Spleen (tissue), 11 donors: ENCODE measurements around the gene TECPR1. TPM values are rescaled to one million over a fixed set of nuclear protein-coding genes. Genes with fewer than 3 reads are reported as not detected.
A peak's percentile ranks its signal among the peaks of the same experiment; 100 is the strongest.

ENCODE experiments used
- DNase-seq: peaks from one replicate; pipeline ENCODE4 v3.0.0-alpha.2; 2020
- H3K27ac ChIP-seq, 8 donors: fragments of 200-600 bp; sonication (generic) in 7 of 8; 1 replicate in 4 of 8; 2 replicates in 4 of 8; pipeline versions ENCODE4 v1.5.0 to v1.8.0; 2016 to 2021; ENCODE audit warnings: inconsistent platforms in 4 of 8, mild to moderate bottlenecking in 4 of 8, moderate library complexity in 1 of 8
- H3K27me3 ChIP-seq, 7 donors: fragments of 200-600 bp; sonication (generic) in 6 of 7; replicated peaks in 1 of 7; 1 replicate in 4 of 7; 2 replicates in 3 of 7; pipeline versions ENCODE4 v1.5.0 to v1.8.0; 2016 to 2021; ENCODE audit warnings: inconsistent platforms in 3 of 7, mild to moderate bottlenecking in 1 of 7
- H3K36me3 ChIP-seq, 6 donors: fragments of 200-600 bp; sonication (generic) in 5 of 6; 1 replicate in 4 of 6; 2 replicates in 2 of 6; pipeline versions ENCODE4 v1.5.0 to v1.8.0; 2016 to 2021; ENCODE audit warnings: inconsistent platforms in 2 of 6
- H3K4me1 ChIP-seq, 6 donors: fragments of 200-600 bp; sonication (generic) in 5 of 6; 1 replicate in 3 of 6; 2 replicates in 3 of 6; pipeline versions ENCODE4 v1.5.0 to v1.8.0; 2016 to 2021; ENCODE audit warnings: inconsistent platforms in 3 of 6
- H3K4me3 ChIP-seq, 8 donors: fragments of 200-600 bp; sonication (generic) in 7 of 8; 1 replicate in 4 of 8; 2 replicates in 4 of 8; pipeline versions ENCODE4 v1.5.0 to v1.8.0; 2016 to 2021; ENCODE audit warnings: inconsistent platforms in 4 of 8, mild to moderate bottlenecking in 4 of 8, moderate library complexity in 2 of 8
- H3K9me3 ChIP-seq, 8 donors: fragments of 200-600 bp; sonication (generic) in 7 of 8; 1 replicate in 4 of 8; 2 replicates in 4 of 8; pipeline versions ENCODE4 v1.5.0 to v1.8.0; 2016 to 2021; ENCODE audit warnings: inconsistent platforms in 4 of 8
- POLR2A ChIP-seq, 3 donors: fragments of 450-650 bp; IDR thresholded peaks; one replicate each; pipeline ENCODE4 v1.5.1; 2017; ENCODE audit warnings: antibody characterized with exemption in 3 of 3, mild to moderate bottlenecking in 1 of 3
- POLR2AphosphoS5 ChIP-seq, 3 donors: sonication (generic); formaldehyde crosslinking; IDR thresholded peaks; one replicate each; pipeline ENCODE4 v1.5.1; 2017; ENCODE audit warnings: antibody characterized with exemption in 3 of 3
- WGBS, 5 donors: extraction: QIAGEN DNeasy Blood & Tissue Kit in 3 of 5; methylation state at CpG; one replicate each; pipeline versions ENCODE4 v1.1.5 to v1.1.7; 2013 to 2018; 5-methylcytosine and 5-hydroxymethylcytosine counted together
- intact Hi-C: fragments of 100-400 bp; cut with DNase I; formaldehyde crosslinking; loops from one replicate; pipeline ENCODE4 v1.15.0; 2023; ENCODE audit warnings: low total_unique reads
- polyA plus RNA-seq, 3 donors: library from polyadenylated mRNA; stranded (reverse); fragments of 200-250 nt; gene quantifications; one replicate each; pipeline ENCODE4 v1.2.1, GENCODE V29; 2013
- total RNA-seq, 7 donors: library from RNA; depleted of rRNA in 3 of 7; stranded (reverse); fragments of >200 nt in 3 of 7; fragmentation: NEBNext Ultra II Directional in 4 of 7; extraction: Animal tissue kit (Norgen Biotek cat#: 25700) in 4 of 7; gene quantifications; one replicate each; pipeline versions ENCODE4 v1.1.0 to v1.2.1, GENCODE V29; 2016 to 2021
- TF ChIP-seq, protein P1 (sequence below), 11 experiments: fragments of 200-600 bp in 7 of 11; fragments of 450-650 bp in 4 of 11; sonication (generic) in 4 of 11; IDR thresholded peaks in 8 of 11; conservative IDR thresholded peaks in 3 of 11; 1 replicate in 7 of 11; 2 replicates in 4 of 11; pipeline versions ENCODE4 v1.4.0 to v1.8.0; 2016 to 2021; ENCODE audit warnings: antibody characterized with exemption in 11 of 11, inconsistent platforms in 4 of 11, mild to moderate bottlenecking in 1 of 11
- donor health status: healthy with polysubstance abuse.
- donor health status: DM: no; HTN: no; CAD: no; lungs with moderate emphysema.
- donor health status: DM: no; HTN: no; CAD: no.
- donor health status: Bipolar disorder and iron deficiency.
- donor health status: healthy.
- donor health status: DM: no; HTN: no; CAD: no.
- donor health status: DM: yes; HTN: yes; CAD: no.

TECPR1 gene
- total and polyA plus RNA-seq, 10 donors = 8.4 to 86.4 (median 40.1) TPM

DNA sequence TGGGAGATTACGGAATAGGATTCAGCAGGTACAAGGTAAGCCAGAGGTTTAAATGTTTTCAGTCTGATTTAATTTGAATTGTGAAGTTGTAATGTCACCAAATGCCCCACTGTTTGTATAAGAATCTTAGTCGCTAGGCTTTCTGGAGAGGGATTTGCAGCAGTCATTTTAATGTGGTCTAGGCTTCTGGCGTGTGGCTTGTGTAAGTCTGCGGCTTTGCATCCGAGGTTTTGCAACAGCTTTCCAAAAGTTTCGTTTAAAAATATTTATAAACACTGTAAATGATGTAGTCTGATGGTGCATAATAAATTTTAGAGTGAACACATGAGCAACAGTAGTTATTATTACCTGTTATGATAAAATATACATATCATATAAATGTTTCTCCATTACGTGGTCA lies 66.9 kb downstream of the TECPR1 start:
- intact Hi-C loops = no loop called here
- no peak overlapping the region for H3K4me3 ChIP-seq
- H3K4me1 ChIP-seq = peaks cover 0 to 13% (median 4%) of the 10 kb centered on the region in 6 donors
- peaks cover 0 to 63% (median 6%) of the 10 kb centered on the region in 6 donors for H3K36me3 ChIP-seq
- H3K27ac ChIP-seq = no peak overlapping the region
- no peak for DNase-seq
- no peaks in the 10 kb centered on the region for H3K9me3 ChIP-seq
- TF ChIP-seq POLR2A (IDR thresholded peaks at IDR 0.05) (no peak), POLR2AphosphoS5 (IDR thresholded peaks at IDR 0.05) (no peak)
- TF ChIP-seq, protein P1, sequence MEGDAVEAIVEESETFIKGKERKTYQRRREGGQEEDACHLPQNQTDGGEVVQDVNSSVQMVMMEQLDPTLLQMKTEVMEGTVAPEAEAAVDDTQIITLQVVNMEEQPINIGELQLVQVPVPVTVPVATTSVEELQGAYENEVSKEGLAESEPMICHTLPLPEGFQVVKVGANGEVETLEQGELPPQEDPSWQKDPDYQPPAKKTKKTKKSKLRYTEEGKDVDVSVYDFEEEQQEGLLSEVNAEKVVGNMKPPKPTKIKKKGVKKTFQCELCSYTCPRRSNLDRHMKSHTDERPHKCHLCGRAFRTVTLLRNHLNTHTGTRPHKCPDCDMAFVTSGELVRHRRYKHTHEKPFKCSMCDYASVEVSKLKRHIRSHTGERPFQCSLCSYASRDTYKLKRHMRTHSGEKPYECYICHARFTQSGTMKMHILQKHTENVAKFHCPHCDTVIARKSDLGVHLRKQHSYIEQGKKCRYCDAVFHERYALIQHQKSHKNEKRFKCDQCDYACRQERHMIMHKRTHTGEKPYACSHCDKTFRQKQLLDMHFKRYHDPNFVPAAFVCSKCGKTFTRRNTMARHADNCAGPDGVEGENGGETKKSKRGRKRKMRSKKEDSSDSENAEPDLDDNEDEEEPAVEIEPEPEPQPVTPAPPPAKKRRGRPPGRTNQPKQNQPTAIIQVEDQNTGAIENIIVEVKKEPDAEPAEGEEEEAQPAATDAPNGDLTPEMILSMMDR (IDR thresholded peaks at IDR 0.05 in 8 of 11, conservative IDR thresholded peaks at IDR 0.05 in 3 of 11) = no peak
- H3K27me3 ChIP-seq = no peaks in the 10 kb centered on the region
- 77 to 94% (median 84%) methylated on average over 7 of the region's 7 CpGs for WGBS, 5 donors

DNA sequence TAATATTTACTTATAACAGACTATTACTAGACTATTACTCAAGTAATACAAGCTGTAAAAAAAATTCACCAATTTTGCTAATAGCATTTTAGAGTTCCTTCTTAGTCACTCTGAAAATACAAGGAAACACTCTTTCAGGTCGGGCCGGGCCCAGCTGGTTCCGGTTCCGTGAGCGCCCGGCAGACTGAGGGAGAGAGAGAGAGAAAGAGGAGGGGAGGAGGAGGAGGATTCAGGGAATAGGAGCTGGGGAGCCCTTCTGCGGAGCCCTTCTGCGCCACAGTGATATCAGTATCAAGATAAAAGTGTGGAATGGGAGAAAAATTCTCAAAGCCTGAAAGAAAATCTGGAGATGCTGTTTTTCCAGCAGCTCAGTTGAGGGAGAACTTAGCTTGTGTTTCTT lies 71.3 kb downstream of the TECPR1 start:
- no peaks in the 10 kb centered on the region for H3K9me3 ChIP-seq
- H3K4me3 ChIP-seq = no peak overlapping the region
- no peak overlapping the region for H3K27ac ChIP-seq
- TF ChIP-seq POLR2AphosphoS5 (IDR thresholded peaks at IDR 0.05) (no peak), POLR2A (IDR thresholded peaks at IDR 0.05) (no peak)
- H3K36me3 ChIP-seq = peaks cover 0 to 63% (median 5%) of the 10 kb centered on the region in 6 donors
- no peak for DNase-seq
- no peaks in the 10 kb centered on the region for H3K4me1 ChIP-seq
- no peaks in the 10 kb centered on the region for H3K27me3 ChIP-seq
- intact Hi-C loops = no loop called here
- 94 to 98% (median 94%) methylated on average over 8 of the region's 8 CpGs for WGBS, 5 donors

DNA sequence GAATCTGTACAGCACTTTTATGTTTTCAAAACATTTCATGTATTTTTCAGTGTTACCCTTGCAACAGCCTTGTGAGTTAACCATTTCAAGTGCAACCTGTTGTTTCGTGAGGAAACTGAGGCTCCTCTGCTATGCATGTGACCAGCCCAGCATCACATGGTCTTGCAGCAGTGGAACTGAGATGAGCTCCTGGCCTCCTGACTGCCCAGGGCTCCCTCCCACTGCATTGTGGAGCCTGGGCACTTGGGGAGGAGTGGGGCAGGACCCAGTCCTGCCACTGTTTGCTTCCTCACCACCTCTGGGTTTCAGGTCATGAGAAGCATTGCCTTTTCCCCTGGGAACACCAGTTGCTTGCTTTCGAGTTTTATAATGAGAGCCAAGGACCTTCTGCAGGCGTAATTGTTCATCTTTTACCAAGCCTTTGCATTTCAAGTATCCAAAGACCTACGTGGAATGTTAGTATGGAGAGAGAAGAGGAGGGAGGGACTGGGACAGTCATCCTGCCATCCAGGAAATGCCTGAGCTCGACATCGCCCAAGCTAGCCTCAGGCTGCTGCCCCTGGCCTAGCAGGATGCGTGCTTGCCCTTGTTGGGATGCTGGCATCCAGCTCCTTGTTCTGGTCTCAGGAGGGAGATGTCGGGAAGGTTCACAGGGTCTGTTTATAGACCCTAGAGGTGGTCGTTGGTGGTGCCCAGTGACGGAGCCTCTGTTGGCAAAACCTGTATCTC lies 73.1 kb downstream of the TECPR1 start:
- H3K4me1 ChIP-seq = no peaks in the 10 kb centered on the region
- no peak for TF ChIP-seq POLR2A (IDR thresholded peaks at IDR 0.05)
- TF ChIP-seq, protein P1 (IDR thresholded peaks at IDR 0.05 in 8 of 11, conservative IDR thresholded peaks at IDR 0.05 in 3 of 11) = no peak
- no peak for TF ChIP-seq POLR2AphosphoS5 (IDR thresholded peaks at IDR 0.05)
- WGBS, 5 donors = 83 to 92% (median 89%) methylated on average over 10 of the region's 10 CpGs
- no peak overlapping the region for H3K27ac ChIP-seq
- peaks cover 0 to 77% (median 14%) of the 10 kb centered on the region in 6 donors for H3K36me3 ChIP-seq
- DNase-seq = no peak
- H3K4me3 ChIP-seq = no peak overlapping the region
- H3K9me3 ChIP-seq = no peaks in the 10 kb centered on the region
- H3K27me3 ChIP-seq = no peaks in the 10 kb centered on the region
- intact Hi-C loops = no loop called here

DNA sequence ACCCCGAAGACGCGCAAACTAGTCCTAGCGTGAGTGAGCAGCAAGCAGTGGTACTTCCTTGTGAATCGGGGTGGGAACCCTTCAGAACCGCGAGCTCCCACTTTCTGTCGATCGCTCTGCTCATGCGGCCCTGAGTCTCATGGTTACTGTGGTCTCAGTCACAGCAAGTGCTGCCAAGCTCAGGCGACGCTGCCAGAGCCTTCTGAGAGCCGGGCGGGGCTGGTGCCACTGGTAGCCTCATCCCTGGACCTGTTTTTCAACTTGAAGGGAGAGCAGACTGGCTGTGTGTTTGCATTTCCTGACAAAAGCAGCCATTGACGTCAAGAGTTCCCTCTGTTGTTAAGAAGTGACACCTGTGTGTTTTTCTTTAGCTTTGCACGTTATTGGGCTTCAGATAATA lies 73.7 kb downstream of the TECPR1 start:
- WGBS, 5 donors = 87 to 93% (median 90%) methylated on average over 16 of the region's 16 CpGs
- Histone ChIP-seq H3K36me3 (peaks cover 0 to 79% (median 14%) of the 10 kb centered on the region in 6 donors), H3K27me3 (no peaks in the 10 kb centered on the region), H3K9me3 (no peaks in the 10 kb centered on the region), H3K4me1 (no peaks in the 10 kb centered on the region), H3K4me3 (no peak overlapping the region), H3K27ac (no peak overlapping the region)
- no peak for DNase-seq
- TF ChIP-seq POLR2A (IDR thresholded peaks at IDR 0.05) (no peak), POLR2AphosphoS5 (IDR thresholded peaks at IDR 0.05) (peak in 1 of 3 donors; percentile 18)
- intact Hi-C loops = no loop called here

DNA sequence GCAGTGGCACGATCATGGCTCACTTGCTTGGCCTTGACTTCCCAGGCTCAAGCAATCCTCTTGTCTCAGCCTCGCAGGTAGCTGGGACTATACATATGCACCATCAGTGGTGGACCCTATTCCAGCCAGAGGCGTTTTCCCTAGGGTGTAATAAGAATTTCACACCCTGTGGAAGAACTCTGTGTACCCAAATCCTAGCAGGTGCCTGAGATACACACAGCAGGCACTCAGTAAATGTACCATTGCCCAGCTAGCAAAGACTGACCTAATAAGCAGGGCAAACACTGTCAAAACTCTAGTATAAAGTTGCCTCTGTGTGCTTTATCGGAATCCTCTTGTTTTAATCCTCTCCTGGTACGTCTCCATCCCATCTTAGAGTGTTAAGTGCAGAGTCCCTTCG lies 74.5 kb downstream of the TECPR1 start:
- no peaks in the 10 kb centered on the region for H3K27me3 ChIP-seq
- H3K4me3 ChIP-seq = no peak overlapping the region
- intact Hi-C loops = no loop called here
- H3K9me3 ChIP-seq = no peaks in the 10 kb centered on the region
- no peak for TF ChIP-seq POLR2AphosphoS5 (IDR thresholded peaks at IDR 0.05)
- no peak for TF ChIP-seq POLR2A (IDR thresholded peaks at IDR 0.05)
- TF ChIP-seq, protein P1 (IDR thresholded peaks at IDR 0.05 in 8 of 11, conservative IDR thresholded peaks at IDR 0.05 in 3 of 11) = no peak
- H3K4me1 ChIP-seq = no peaks in the 10 kb centered on the region
- H3K36me3 ChIP-seq = peaks cover 0 to 84% (median 18%) of the 10 kb centered on the region in 6 donors
- 94 to 98% (median 95%) methylated on average over 6 of the region's 6 CpGs for WGBS, 5 donors
- no peak for DNase-seq
- no peak overlapping the region for H3K27ac ChIP-seq
